ENCODE measurements around the gene THADA.

- no peak for TF ChIP-seq CTCF (conservative IDR thresholded peaks at IDR 0.05 in 1 of 2, IDR thresholded peaks at IDR 0.05 in 1 of 2; ENCODE audit: low read depth in 1 of 2, low read length in 2 of 2)
- no peak for TF ChIP-seq EZH2 (IDR thresholded peaks at IDR 0.05; ENCODE audit: low read length, missing control alignments)
Observed at GRCh38 chr2:43274721-43275120, 321.1 kb downstream of the THADA start.
